Mesodermal cell (in vitro differentiated cells): ENCODE measurements around the gene PNLIPRP2.

ENCODE experiments used
- H3K27ac ChIP-seq: 2 replicates; pipeline ENCODE4 v1.7.0; 2013; ENCODE audit warnings: mild to moderate bottlenecking, low read depth, low read length, moderate library complexity; ENCODE audit not compliant: severe bottlenecking
- H3K36me3 ChIP-seq: 2 replicates; pipeline ENCODE4 v1.7.1; 2013; ENCODE audit warnings: mild to moderate bottlenecking, low read length, moderate library complexity; ENCODE audit not compliant: control insufficient read depth, insufficient read depth
- H3K4me1 ChIP-seq: one replicate; pipeline ENCODE4 v1.7.1; 2013; ENCODE audit warnings: mild to moderate bottlenecking, low read length; ENCODE audit not compliant: insufficient read depth, control insufficient read depth, poor library complexity, severe bottlenecking
- H3K4me3 ChIP-seq: 2 replicates; pipeline ENCODE4 v1.7.0; 2013; ENCODE audit warnings: low read length, control low read depth, mild to moderate bottlenecking; ENCODE audit not compliant: insufficient read depth, poor library complexity, severe bottlenecking; ENCODE audit errors: extremely low read depth
- H3K9me3 ChIP-seq: 2 replicates; pipeline ENCODE4 v1.7.1; 2013; ENCODE audit warnings: mild to moderate bottlenecking, low read length, moderate library complexity; ENCODE audit not compliant: control insufficient read depth
- WGBS, 2 experiments: methylation state at CpG; one replicate each; pipeline ENCODE4 v1.1.5; 2013; ENCODE audit warnings: missing lambda C conversion rate in 2 of 2; ENCODE audit not compliant: insufficient coverage in 2 of 2; 5-methylcytosine and 5-hydroxymethylcytosine counted together

The PNLIPRP2 gene

GRCh38 chr10:116669832-116670644 lies 49.3 kb downstream of the PNLIPRP2 start:
- WGBS, 2 experiments = 31 to 47% methylated on average over 13 to 19 of the region's 41 CpGs
- Histone ChIP-seq H3K36me3 (no peaks in the 10 kb centered on the region), H3K4me1 (no peaks in the 10 kb centered on the region), H3K9me3 (no peaks in the 10 kb centered on the region), H3K27ac (no peak overlapping the region), H3K4me3 (peak overlapping the region; percentile 22)

GRCh38 chr10:116670706-116671105 lies 50.0 kb downstream of the PNLIPRP2 start:
- 90 to 96% methylated on average over 5 of the region's 6 CpGs for WGBS, 2 experiments
- no peaks in the 10 kb centered on the region for H3K36me3 ChIP-seq
- no peak overlapping the region for H3K4me3 ChIP-seq
- H3K9me3 ChIP-seq = no peaks in the 10 kb centered on the region
- no peaks in the 10 kb centered on the region for H3K4me1 ChIP-seq
- H3K27ac ChIP-seq = no peak overlapping the region

- H3K36me3 ChIP-seq = no peaks in the 10 kb centered on the region
- no peaks in the 10 kb centered on the region for H3K9me3 ChIP-seq
- 82 to 87% methylated on average over 5 of the region's 5 CpGs for WGBS, 2 experiments
- no peak overlapping the region for H3K4me3 ChIP-seq
- no peak overlapping the region for H3K27ac ChIP-seq
- H3K4me1 ChIP-seq = no peaks in the 10 kb centered on the region
Observed at GRCh38 chr10:116671274-116671926, 50.6 kb downstream of the PNLIPRP2 start.

- Histone ChIP-seq H3K36me3 (no peaks in the 10 kb centered on the region), H3K4me3 (no peak overlapping the region), H3K9me3 (no peaks in the 10 kb centered on the region), H3K4me1 (no peaks in the 10 kb centered on the region), H3K27ac (no peak overlapping the region)
- 84 to 86% methylated on average over 3 to 5 of the region's 5 CpGs for WGBS, 2 experiments
Observed at GRCh38 chr10:116672891-116673290, 52.1 kb downstream of the PNLIPRP2 start.

- H3K4me1 ChIP-seq = no peaks in the 10 kb centered on the region
- no peaks in the 10 kb centered on the region for H3K36me3 ChIP-seq
- WGBS, 2 experiments = 83% methylated on average over 1 of the region's 2 CpGs; no CpG with 5 or more reads in 1 of the 2 experiments
Observed at GRCh38 chr10:116673866-116674265, 53.1 kb downstream of the PNLIPRP2 start.

GRCh38 chr10:116674901-116675423 lies 54.2 kb downstream of the PNLIPRP2 start:
- WGBS, 2 experiments = 93 to 97% methylated on average over 32 of the region's 32 CpGs
- no peaks in the 10 kb centered on the region for H3K4me1 ChIP-seq
- H3K4me3 ChIP-seq = no peak overlapping the region
- H3K27ac ChIP-seq = no peak overlapping the region
- H3K36me3 ChIP-seq = no peaks in the 10 kb centered on the region
- no peaks in the 10 kb centered on the region for H3K9me3 ChIP-seq

More at GRCh38 chr10:116673866-116674265, 53.1 kb downstream of the PNLIPRP2 start:
- Histone ChIP-seq H3K4me3 (no peak overlapping the region), H3K27ac (no peak overlapping the region), H3K9me3 (no peaks in the 10 kb centered on the region)

GRCh38 chr10:116676118-116676517 lies 55.4 kb downstream of the PNLIPRP2 start:
- no peak overlapping the region for H3K27ac ChIP-seq
- no peak overlapping the region for H3K4me3 ChIP-seq
- H3K9me3 ChIP-seq = no peaks in the 10 kb centered on the region
- 87 to 93% methylated on average over 9 to 11 of the region's 11 CpGs for WGBS, 2 experiments
- H3K36me3 ChIP-seq = no peaks in the 10 kb centered on the region
- no peaks in the 10 kb centered on the region for H3K4me1 ChIP-seq

- Histone ChIP-seq H3K27ac (no peak overlapping the region), H3K4me3 (no peak overlapping the region), H3K9me3 (no peaks in the 10 kb centered on the region), H3K36me3 (no peaks in the 10 kb centered on the region), H3K4me1 (no peaks in the 10 kb centered on the region)
- 82 to 90% methylated on average over 8 of the region's 8 CpGs for WGBS, 2 experiments
Observed at GRCh38 chr10:116676633-116677032, 55.9 kb downstream of the PNLIPRP2 start.

- no peaks in the 10 kb centered on the region for H3K36me3 ChIP-seq
- H3K4me3 ChIP-seq = no peak overlapping the region
- H3K27ac ChIP-seq = no peak overlapping the region
- H3K9me3 ChIP-seq = no peaks in the 10 kb centered on the region
- no peaks in the 10 kb centered on the region for H3K4me1 ChIP-seq
- 92 to 96% methylated on average over 6 to 12 of the region's 15 CpGs for WGBS, 2 experiments
Observed at GRCh38 chr10:116679351-116679750, 58.6 kb downstream of the PNLIPRP2 start.

GRCh38 chr10:116683166-116683565 lies 62.4 kb downstream of the PNLIPRP2 start:
- Histone ChIP-seq H3K36me3 (no peaks in the 10 kb centered on the region), H3K4me1 (peaks cover 6% of the 10 kb centered on the region), H3K9me3 (no peaks in the 10 kb centered on the region), H3K27ac (no peak overlapping the region), H3K4me3 (no peak overlapping the region)
- WGBS, 2 experiments = 98 to 100% methylated on average over 6 to 7 of the region's 9 CpGs
